ENCODE data around the gene WAPL. TPM values are rescaled to one million over a fixed set of nuclear protein-coding genes. Genes with fewer than 3 reads are reported as not detected.

The WAPL gene
- total and polyA plus RNA-seq, 2 of the 13 experiments (the other 11 are each of a cell fraction or from before 2014, with no cell fraction given) = 13.2 to 43.5 TPM

DNA sequence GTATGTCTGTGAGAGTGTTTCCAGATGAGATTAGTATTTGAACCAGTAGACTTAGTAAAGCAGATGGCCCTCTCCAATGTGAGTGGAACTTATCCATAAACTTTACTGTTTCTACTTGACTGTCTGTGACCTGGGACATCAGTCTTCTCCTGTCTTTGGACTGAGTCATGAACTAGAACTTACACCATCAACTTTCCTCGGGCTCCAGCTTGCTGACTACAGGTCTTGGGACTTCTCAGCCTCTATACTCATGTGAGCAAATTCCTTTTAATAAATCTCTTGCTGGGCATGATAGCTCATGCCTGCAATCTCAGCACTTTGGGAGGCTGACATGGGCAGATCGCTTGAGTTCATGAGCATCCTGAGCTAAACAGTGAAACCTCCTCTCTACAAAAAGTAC lies 25.7 kb upstream of the WAPL start (continued):
- TF ChIP-seq, protein P1, sequence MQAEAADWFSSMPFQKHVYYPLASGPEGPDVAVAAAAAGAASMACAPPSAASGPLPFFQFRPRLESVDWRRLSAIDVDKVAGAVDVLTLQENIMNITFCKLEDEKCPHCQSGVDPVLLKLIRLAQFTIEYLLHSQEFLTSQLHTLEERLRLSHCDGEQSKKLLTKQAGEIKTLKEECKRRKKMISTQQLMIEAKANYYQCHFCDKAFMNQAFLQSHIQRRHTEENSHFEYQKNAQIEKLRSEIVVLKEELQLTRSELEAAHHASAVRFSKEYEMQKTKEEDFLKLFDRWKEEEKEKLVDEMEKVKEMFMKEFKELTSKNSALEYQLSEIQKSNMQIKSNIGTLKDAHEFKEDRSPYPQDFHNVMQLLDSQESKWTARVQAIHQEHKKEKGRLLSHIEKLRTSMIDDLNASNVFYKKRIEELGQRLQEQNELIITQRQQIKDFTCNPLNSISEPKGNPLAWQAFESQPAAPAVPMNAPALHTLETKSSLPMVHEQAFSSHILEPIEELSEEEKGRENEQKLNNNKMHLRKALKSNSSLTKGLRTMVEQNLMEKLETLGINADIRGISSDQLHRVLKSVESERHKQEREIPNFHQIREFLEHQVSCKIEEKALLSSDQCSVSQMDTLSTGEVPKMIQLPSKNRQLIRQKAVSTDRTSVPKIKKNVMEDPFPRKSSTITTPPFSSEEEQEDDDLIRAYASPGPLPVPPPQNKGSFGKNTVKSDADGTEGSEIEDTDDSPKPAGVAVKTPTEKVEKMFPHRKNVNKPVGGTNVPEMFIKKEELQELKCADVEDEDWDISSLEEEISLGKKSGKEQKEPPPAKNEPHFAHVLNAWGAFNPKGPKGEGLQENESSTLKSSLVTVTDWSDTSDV (CRISPR knock-in tag; IDR thresholded peaks at IDR 0.05) = no peak
- TF ChIP-seq BRCA1 (CRISPR knock-in tag; IDR thresholded peaks at IDR 0.05) (no peak), MAFK (conservative IDR thresholded peaks at IDR 0.05 in 1 of 2, IDR thresholded peaks at IDR 0.05 in 1 of 2; ENCODE audit: low read length in 2 of 2) (no peak), HNRNPH1 (optimal IDR thresholded peaks at IDR 0.05; ENCODE audit: low read depth, low read length) (no peak), MIER2 (CRISPR knock-in tag; IDR thresholded peaks at IDR 0.05) (no peak), ZNF207 (IDR thresholded peaks at IDR 0.05; ENCODE audit: borderline replicate concordance) (no peak), ZKSCAN8 (CRISPR knock-in tag; IDR thresholded peaks at IDR 0.05; ENCODE audit: borderline replicate concordance) (no peak)

DNA sequence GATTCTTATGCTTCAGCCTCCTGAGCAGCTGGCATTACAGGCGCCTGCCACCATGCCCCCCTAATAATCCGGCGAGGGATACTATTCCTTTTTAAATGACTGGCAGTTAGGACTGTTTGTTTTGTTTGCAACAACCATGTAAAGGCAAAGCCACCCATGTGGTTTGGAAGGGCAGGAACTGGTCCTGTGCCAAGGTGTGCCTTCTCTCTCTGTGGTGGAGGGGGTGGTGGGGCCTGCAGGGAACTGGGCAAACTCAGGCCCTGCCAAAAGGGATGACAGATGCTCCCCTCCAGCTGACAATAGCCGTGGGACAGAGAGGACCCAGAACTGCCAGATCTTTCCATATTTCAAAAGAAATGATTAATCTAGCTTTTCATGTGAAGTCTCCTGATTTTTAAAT lies 23.5 kb upstream of the WAPL start:
- Histone ChIP-seq H3K4me1 (ENCODE audit: insufficient read depth, low read length) (peaks cover 9% of the 10 kb centered on the region), H3K36me3 (replicated peaks in 1 of 2; ENCODE audit: control insufficient read depth in 1 of 2, insufficient read depth in 2 of 2, low read length in 2 of 2) (no peaks in the 10 kb centered on the region), H3K4me3 (replicated peaks in 1 of 3; ENCODE audit: insufficient read depth in 1 of 3, low read depth in 2 of 3, low read length in 3 of 3) (no peak overlapping the region), H3K9ac (ENCODE audit: insufficient read depth, low read depth, low read length) (no peak overlapping the region), H3K27me3 (ENCODE audit: control insufficient read depth in 1 of 2, insufficient read depth in 2 of 2, low read length in 2 of 2) (0 out of 5 replicates have a peak, but pooled peaks cover 0 to 3% of the 10 kb centered on the region in 2 experiments), H4K20me1 (ENCODE audit: insufficient read depth, low read length) (no peaks in the 10 kb centered on the region), H3K79me2 (ENCODE audit: insufficient read depth, low read length) (no peaks in the 10 kb centered on the region), H3K9me3 (ENCODE audit: low read length) (no peaks in the 10 kb centered on the region), H3K27ac (ENCODE audit: extremely low read length, insufficient read depth, low read length) (no peak overlapping the region), H3K4me2 (ENCODE audit: low read depth, low read length) (no peak overlapping the region), H2AFZ (ENCODE audit: low read length) (no peak overlapping the region)
- ATAC-seq (no peak), FAIRE-seq (no peak), DNase-seq (ENCODE audit: low spot score) (no peak)
- in situ Hi-C loops (cut with HindIII; ENCODE audit: extremely low pct_ligation_motif_present, low pct_unique_long_range_greater_than_20kb) (no loop called here), intact Hi-C loops (cut with micrococcal nuclease; ENCODE audit: unreplicated experiment) (no loop called here)
- ChIA-PET POLR2A (no interaction called here), CTCF (ENCODE audit: low intra/inter-chr PET ratio, low total read pairs) (no interaction called here)
- WGBS (ENCODE audit: low lambda C conversion rate) = 31% methylated on average over 4 of the region's 4 CpGs
- no TSS peak for BruUV-seq (replicated peaks)
- TF ChIP-seq, protein P2, sequence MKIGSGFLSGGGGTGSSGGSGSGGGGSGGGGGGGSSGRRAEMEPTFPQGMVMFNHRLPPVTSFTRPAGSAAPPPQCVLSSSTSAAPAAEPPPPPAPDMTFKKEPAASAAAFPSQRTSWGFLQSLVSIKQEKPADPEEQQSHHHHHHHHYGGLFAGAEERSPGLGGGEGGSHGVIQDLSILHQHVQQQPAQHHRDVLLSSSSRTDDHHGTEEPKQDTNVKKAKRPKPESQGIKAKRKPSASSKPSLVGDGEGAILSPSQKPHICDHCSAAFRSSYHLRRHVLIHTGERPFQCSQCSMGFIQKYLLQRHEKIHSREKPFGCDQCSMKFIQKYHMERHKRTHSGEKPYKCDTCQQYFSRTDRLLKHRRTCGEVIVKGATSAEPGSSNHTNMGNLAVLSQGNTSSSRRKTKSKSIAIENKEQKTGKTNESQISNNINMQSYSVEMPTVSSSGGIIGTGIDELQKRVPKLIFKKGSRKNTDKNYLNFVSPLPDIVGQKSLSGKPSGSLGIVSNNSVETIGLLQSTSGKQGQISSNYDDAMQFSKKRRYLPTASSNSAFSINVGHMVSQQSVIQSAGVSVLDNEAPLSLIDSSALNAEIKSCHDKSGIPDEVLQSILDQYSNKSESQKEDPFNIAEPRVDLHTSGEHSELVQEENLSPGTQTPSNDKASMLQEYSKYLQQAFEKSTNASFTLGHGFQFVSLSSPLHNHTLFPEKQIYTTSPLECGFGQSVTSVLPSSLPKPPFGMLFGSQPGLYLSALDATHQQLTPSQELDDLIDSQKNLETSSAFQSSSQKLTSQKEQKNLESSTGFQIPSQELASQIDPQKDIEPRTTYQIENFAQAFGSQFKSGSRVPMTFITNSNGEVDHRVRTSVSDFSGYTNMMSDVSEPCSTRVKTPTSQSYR (CRISPR knock-in tag; IDR thresholded peaks at IDR 0.05; ENCODE audit: borderline replicate concordance) = no peak
- TF ChIP-seq ZNF703 (CRISPR knock-in tag; IDR thresholded peaks at IDR 0.05; ENCODE audit: borderline replicate concordance) (no peak), ZNF678 (CRISPR knock-in tag; IDR thresholded peaks at IDR 0.05) (no peak), ZNF335 (CRISPR knock-in tag; IDR thresholded peaks at IDR 0.05) (no peak), GLI4 (CRISPR knock-in tag; IDR thresholded peaks at IDR 0.05; ENCODE audit: borderline replicate concordance) (no peak)
- TF ChIP-seq, protein P3, sequence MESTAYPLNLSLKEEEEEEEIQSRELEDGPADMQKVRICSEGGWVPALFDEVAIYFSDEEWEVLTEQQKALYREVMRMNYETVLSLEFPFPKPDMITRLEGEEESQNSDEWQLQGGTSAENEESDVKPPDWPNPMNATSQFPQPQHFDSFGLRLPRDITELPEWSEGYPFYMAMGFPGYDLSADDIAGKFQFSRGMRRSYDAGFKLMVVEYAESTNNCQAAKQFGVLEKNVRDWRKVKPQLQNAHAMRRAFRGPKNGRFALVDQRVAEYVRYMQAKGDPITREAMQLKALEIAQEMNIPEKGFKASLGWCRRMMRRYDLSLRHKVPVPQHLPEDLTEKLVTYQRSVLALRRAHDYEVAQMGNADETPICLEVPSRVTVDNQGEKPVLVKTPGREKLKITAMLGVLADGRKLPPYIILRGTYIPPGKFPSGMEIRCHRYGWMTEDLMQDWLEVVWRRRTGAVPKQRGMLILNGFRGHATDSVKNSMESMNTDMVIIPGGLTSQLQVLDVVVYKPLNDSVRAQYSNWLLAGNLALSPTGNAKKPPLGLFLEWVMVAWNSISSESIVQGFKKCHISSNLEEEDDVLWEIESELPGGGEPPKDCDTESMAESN (CRISPR knock-in tag; conservative IDR thresholded peaks at IDR 0.05) = no peak
- TF ChIP-seq, protein P4, sequence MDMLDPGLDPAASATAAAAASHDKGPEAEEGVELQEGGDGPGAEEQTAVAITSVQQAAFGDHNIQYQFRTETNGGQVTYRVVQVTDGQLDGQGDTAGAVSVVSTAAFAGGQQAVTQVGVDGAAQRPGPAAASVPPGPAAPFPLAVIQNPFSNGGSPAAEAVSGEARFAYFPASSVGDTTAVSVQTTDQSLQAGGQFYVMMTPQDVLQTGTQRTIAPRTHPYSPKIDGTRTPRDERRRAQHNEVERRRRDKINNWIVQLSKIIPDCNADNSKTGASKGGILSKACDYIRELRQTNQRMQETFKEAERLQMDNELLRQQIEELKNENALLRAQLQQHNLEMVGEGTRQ (IDR thresholded peaks at IDR 0.05; ENCODE audit: low read depth, low read length) = no peak
- TF ChIP-seq, protein P4 (CRISPR knock-in tag; IDR thresholded peaks at IDR 0.05; ENCODE audit: borderline replicate concordance) = no peak
